ENCODE data around the gene SNHG17.

DNA sequence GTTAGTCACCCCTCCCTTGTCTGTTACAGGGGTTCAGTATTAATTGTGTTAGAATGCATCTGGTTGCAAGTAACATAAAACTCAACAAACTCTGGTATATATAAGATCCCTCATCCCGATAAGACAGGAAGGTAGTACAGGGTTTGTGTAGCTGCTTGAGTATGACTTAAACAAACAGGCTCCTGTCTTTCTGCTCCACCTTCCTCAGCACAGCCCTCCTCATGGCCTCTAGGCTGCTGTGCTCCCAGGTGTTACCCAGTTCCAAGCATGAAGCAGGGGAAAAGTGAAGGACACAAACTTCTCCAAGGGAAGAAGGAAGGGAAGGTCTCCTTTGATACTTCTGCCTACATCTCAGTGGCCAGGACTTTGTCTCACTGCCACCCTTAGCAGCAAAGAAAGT is 36.1 kb upstream of the SNHG17 start:
- TF ChIP-seq POLR2AphosphoS5 (IDR thresholded peaks at IDR 0.05; ENCODE audit: low read depth, low read length) (no peak), POLR2A (IDR thresholded peaks at IDR 0.05; ENCODE audit: low read depth, low read length) (no peak), SPI1 (IDR thresholded peaks at IDR 0.05; ENCODE audit: low read depth, low read length) (no peak), TAF1 (IDR thresholded peaks at IDR 0.05; ENCODE audit: low read depth, low read length) (no peak), PAX5 (IDR thresholded peaks at IDR 0.05; ENCODE audit: insufficient read depth, low read length, severe bottlenecking) (no peak), POU2F2 (IDR thresholded peaks at IDR 0.05; ENCODE audit: low read depth, low read length) (no peak)

All from GM12891 (cell line).